GM12891 (cell line): ENCODE measurements around the gene XPO5. TPM values are rescaled to one million over a fixed set of nuclear protein-coding genes. Genes with fewer than 3 reads are reported as not detected.

ENCODE experiments used
- DNase-seq: peaks from one replicate; pipeline ENCODE4 v3.0.0; 2011; ENCODE audit warnings: low spot score; ENCODE audit not compliant: insufficient read length
- FAIRE-seq: peaks from 2 replicates; lab custom pipeline; 2011; peaks lifted over from hg19 to GRCh38; lab: Jason Lieb, UNC
- PAX5 ChIP-seq: IDR thresholded peaks from 2 replicates; pipeline ENCODE4 v1.6.1; 2011; ENCODE audit warnings: low read length, moderate library complexity, mild to moderate bottlenecking; ENCODE audit not compliant: insufficient read depth, severe bottlenecking
- POLR2A ChIP-seq: IDR thresholded peaks from 2 replicates; pipeline ENCODE4 v1.6.1; 2011; ENCODE audit warnings: low read depth, low read length, control low read depth
- POLR2AphosphoS5 ChIP-seq: IDR thresholded peaks from 2 replicates; pipeline ENCODE4 v1.6.1; 2011; ENCODE audit warnings: low read depth, low read length, control low read depth
- POU2F2 ChIP-seq: IDR thresholded peaks from 2 replicates; pipeline ENCODE4 v1.6.1; 2011; ENCODE audit warnings: low read depth, mild to moderate bottlenecking, control low read depth, low read length, moderate library complexity
- SPI1 ChIP-seq: IDR thresholded peaks from 2 replicates; pipeline ENCODE4 v1.6.1; 2011; ENCODE audit warnings: low read depth, low read length, control low read depth
- TAF1 ChIP-seq: IDR thresholded peaks from 2 replicates; pipeline ENCODE4 v1.6.1; 2011; ENCODE audit warnings: low read depth, low read length, control low read depth
- polyA plus RNA-seq: library from polyadenylated mRNA; unstranded; fragments of >200 nt; gene quantifications from one replicate; pipeline ENCODE4 v1.2.1, GENCODE V29; 2012; ENCODE audit warnings: low read depth, missing spikeins, inconsistent platforms; ENCODE audit not compliant: missing spikeins

Gene XPO5
- 18.6 TPM for polyA plus RNA-seq

DNA sequence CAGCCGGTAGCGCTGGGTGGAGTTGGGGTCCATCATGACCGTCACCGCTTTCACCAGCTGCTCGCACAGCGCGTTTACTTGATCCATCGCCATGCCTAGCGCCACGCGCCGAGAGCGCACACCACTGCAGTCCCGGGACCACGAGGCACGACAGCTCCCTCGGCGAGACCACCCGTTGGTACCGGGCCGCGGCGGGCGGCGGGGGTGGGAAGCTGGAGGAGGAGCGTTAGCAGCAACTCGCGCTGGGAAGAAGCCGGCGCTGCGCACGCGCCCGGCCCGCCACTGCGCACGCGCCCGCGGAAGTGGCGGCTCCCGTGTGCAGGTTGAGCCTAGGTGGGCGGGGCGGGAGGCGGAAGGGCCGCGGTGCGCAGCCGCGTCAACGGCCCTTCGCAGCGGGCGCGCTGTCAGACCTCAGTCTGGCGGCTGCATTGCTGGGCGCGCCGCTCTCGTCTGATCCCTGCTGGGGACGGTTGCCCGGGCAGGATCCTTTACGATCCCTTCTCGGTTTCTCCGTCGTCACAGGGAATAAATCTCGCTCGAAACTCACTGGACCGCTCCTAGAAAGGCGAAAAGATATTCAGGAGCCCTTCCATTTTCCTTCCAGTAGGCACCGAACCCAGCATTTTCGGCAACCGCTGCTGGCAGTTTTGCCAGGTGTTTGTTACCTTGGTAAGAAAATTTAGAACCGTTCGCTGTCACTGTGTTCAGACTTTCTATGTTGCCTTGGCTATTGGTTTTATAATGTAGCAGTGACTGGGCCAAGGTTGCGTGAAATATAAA is at the start of gene XPO5, which contains the start of gene POLH:
Gene XPO5 (minus strand): TSS at position 267 of the 780 bp plus-strand sequence. CDS start 174 bp downstream, at position 93.
Gene POLH (plus strand): TSS at position 414 of the 780 bp plus-strand sequence. CDS start 6,135 bp downstream, outside the sequence.
- peak; percentile 95 for DNase-seq
- peak; percentile 98 for FAIRE-seq
- TF ChIP-seq POU2F2 (peak; percentile 82), PAX5 (peak; percentile 46), POLR2AphosphoS5 (peak; percentile 99), SPI1 (no peak), POLR2A (peak; percentile 99), TAF1 (peak; percentile 99)

DNA sequence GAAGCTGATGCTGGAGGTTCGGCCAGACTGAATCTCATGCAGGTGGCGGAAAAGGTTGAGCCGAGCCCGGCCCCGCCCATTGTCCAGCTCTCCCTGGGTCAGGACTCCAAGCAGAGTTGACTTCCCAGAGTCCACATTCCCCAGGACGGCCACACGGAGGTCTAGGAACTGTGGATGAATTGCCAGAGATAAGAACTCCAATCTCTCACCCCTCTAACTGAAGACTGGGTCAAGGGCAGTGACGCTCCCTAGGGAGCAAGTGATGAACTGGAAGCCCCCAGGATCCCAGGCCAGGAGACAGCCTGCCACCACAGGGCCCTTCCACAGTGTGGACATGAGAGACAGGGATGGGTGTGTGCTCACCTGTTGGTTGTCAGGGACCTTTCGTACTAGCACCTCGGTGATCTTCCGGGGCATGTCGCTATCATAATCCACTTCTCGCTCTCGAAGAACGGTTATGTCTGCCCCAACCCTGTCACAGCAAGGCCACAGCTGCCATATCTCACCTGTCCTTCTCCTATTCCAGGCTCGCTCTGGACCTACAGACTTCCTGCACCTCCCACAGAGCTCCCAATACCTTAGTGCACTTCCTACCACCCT is 49.7 kb upstream of the XPO5 start:
- FAIRE-seq = no peak
- no peak for DNase-seq
- TF ChIP-seq POLR2AphosphoS5 = no peak
- no peak for TF ChIP-seq POLR2A
- TF ChIP-seq TAF1 = no peak
- TF ChIP-seq POU2F2 = no peak
- TF ChIP-seq PAX5 = no peak
- no peak for TF ChIP-seq SPI1

DNA sequence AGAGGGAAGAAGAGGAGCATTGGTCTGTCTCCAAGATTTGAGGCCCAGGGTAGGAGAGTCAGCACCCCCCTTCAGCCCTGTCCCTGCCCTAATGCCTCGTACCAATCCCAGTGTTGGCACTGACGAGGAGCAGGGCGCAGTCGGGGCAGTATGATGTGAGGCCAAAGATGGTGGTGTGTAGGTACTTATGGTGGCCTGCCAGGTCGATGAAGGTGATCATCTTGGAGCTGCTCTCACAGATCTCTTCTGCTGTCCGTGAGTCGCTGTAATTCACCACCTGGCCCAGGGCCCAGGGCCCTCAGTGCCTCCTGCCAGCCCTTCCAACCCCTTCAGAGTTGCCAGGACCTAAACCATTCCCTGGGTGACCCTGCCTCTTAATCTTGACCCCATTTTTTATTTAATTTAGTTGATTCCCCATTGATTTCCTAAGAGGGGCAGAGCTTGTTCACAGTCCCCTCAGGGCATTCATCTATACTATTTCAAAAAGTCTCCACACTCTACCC is 49.0 kb upstream of the XPO5 start:
- FAIRE-seq = no peak
- DNase-seq = no peak
- TF ChIP-seq POLR2AphosphoS5 (no peak; the same call in 1 of the 2 replicates), TAF1 (no peak), SPI1 (no peak), POLR2A (no peak), PAX5 (no peak), POU2F2 (no peak)

GRCh38 chr6:43623880-43624785 is 48.3 kb upstream of the XPO5 start:
- DNase-seq (no peak), FAIRE-seq (no peak)
- TF ChIP-seq SPI1 (no peak), TAF1 (no peak), POU2F2 (no peak), POLR2AphosphoS5 (no peak)

DNA sequence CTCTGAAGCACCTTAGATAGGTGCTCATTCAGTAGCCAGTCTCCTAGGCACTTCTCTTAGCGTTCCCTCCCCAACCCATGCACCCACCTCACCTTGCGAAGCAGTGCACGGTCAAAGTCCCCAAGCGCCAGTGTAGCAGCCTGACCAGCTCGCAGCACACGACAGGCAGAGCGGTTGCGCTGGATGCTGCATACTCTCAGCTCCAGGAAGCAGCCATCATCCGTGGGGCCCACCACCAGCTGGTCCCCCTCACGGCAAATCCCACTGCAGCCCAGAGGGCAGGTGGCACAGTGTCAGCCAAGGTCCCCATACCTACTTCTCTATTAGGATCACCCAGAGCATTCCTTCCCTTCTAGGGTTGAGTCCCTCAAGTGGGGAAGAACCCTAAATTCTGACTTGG is 46.7 kb upstream of the XPO5 start:
- no peak for TF ChIP-seq POLR2A
- TF ChIP-seq SPI1 = no peak
- TF ChIP-seq PAX5 = no peak
- no peak for TF ChIP-seq POU2F2
- TF ChIP-seq TAF1 = no peak
- no peak for TF ChIP-seq POLR2AphosphoS5
- FAIRE-seq = no peak
- DNase-seq = no peak

GRCh38 chr6:43621836-43622180 is 46.0 kb upstream of the XPO5 start:
- FAIRE-seq = no peak
- no peak for DNase-seq
- TF ChIP-seq PAX5 (no peak), POLR2AphosphoS5 (no peak; the same call in 1 of the 2 replicates), SPI1 (no peak), POLR2A (no peak), TAF1 (no peak), POU2F2 (no peak)

DNA sequence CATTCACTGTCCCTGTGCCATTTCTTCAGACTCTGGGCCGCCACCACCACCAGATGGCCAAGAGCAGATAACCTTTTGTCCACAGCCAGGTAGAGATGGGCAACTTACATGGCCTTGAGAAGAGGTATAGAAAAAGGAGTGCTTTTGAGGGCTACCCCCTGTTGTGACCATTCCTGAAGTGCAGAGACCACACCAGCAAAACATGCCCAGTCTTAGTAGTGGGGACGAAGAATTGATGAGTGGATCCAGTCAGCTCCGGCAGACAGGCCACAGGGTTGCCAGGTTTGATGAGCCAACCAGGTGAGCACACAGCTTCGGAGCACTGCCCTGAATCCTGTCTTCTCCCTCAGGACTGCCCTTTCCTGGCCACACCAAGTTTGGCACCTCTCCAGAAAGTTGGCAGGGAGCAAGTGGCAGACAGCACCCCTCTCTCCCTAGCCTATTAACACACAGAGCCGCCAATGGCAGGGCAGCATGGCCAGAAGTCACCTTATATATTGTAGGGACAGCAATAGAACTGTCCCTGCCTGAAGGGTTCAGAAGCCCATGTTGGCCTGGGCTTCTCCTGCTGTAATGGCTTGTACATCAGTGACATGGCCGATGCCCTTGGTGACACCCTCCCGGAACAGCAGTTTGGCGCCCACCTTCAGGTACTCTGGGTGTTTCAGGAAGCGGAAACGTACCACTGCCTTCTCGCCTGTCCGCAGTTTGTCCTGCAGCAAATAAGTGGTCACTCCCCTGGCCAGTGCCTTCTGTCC is 45.4 kb upstream of the XPO5 start:
- no peak for TF ChIP-seq SPI1
- TF ChIP-seq TAF1 = no peak
- TF ChIP-seq POLR2A = no peak
- TF ChIP-seq POU2F2 = no peak
- no peak; the same call in 1 of the 2 replicates for TF ChIP-seq POLR2AphosphoS5
- TF ChIP-seq PAX5 = no peak
- FAIRE-seq (no peak), DNase-seq (no peak)

- TF ChIP-seq TAF1 (no peak), POLR2AphosphoS5 (0 out of 2 replicates have a peak, but pooled peaks have one; percentile 1), POLR2A (no peak)
- DNase-seq (no peak), FAIRE-seq (no peak)
These were observed 41.1 kb upstream of the XPO5 start for GRCh38 chr6:43616725-43617472.
